ENCODE measurements around the gene LASP1.
A peak's percentile ranks its signal among the peaks of the same experiment; 100 is the strongest.

LASP1 gene

GRCh38 chr17:38871247-38872015, 1.6 kb downstream of the LASP1 start:
- H3K4me1 ChIP-seq (ENCODE audit: control insufficient read depth, insufficient read depth, low read length): peaks cover 59% of the 10 kb centered on the region
- peak overlapping the region; percentile 84 for H3K4me3 ChIP-seq (ENCODE audit: low read length)
- H3K9ac ChIP-seq (ENCODE audit: low read length): peak overlapping the region; percentile 100
- peaks cover 10% of the 10 kb centered on the region for H3K36me3 ChIP-seq (ENCODE audit: control insufficient read depth, insufficient read depth, low read length, severe bottlenecking)
- no peaks in the 10 kb centered on the region for H3K9me3 ChIP-seq (ENCODE audit: control insufficient read depth, low read length)
- H3K27me3 ChIP-seq (replicated peaks; ENCODE audit: control insufficient read depth, insufficient read depth, low read length): no peaks in the 10 kb centered on the region
- DNase-seq (ENCODE audit: low read depth): peak; percentile 81

GRCh38 chr17:38872027-38872511, 2.2 kb downstream of the LASP1 start:
- H3K4me3 ChIP-seq (ENCODE audit: low read length): peak overlapping the region; percentile 84
- H3K36me3 ChIP-seq (ENCODE audit: control insufficient read depth, insufficient read depth, low read length, severe bottlenecking): peaks cover 14% of the 10 kb centered on the region
- peaks cover 61% of the 10 kb centered on the region for H3K4me1 ChIP-seq (ENCODE audit: control insufficient read depth, insufficient read depth, low read length)
- H3K9me3 ChIP-seq (ENCODE audit: control insufficient read depth, low read length): no peaks in the 10 kb centered on the region
- no peaks in the 10 kb centered on the region for H3K27me3 ChIP-seq (replicated peaks; ENCODE audit: control insufficient read depth, insufficient read depth, low read length)
- peak overlapping the region; percentile 100 for H3K9ac ChIP-seq (ENCODE audit: low read length)
- no peak for DNase-seq (ENCODE audit: low read depth)

- Histone ChIP-seq H3K4me1 (ENCODE audit: control insufficient read depth, insufficient read depth, low read length) (peaks cover 66% of the 10 kb centered on the region), H3K36me3 (ENCODE audit: control insufficient read depth, insufficient read depth, low read length, severe bottlenecking) (peaks cover 18% of the 10 kb centered on the region), H3K9ac (ENCODE audit: low read length) (peak overlapping the region; percentile 100), H3K27me3 (replicated peaks; ENCODE audit: control insufficient read depth, insufficient read depth, low read length) (no peaks in the 10 kb centered on the region), H3K4me3 (ENCODE audit: low read length) (peak overlapping the region; percentile 84), H3K9me3 (ENCODE audit: control insufficient read depth, low read length) (no peaks in the 10 kb centered on the region)
- no peak for DNase-seq (ENCODE audit: low read depth)
Observed at GRCh38 chr17:38872671-38873385, 3.0 kb downstream of the LASP1 start.

- H3K4me1 ChIP-seq (ENCODE audit: control insufficient read depth, insufficient read depth, low read length): peaks cover 59% of the 10 kb centered on the region
Observed at GRCh38 chr17:38873640-38874380, 4.0 kb downstream of the LASP1 start.

GRCh38 chr17:38874505-38875400, 4.9 kb downstream of the LASP1 start:
- peak overlapping the region; percentile 100 for H3K9ac ChIP-seq (ENCODE audit: low read length)
- peaks cover 66% of the 10 kb centered on the region for H3K4me1 ChIP-seq (ENCODE audit: control insufficient read depth, insufficient read depth, low read length)
- peaks cover 37% of the 10 kb centered on the region for H3K36me3 ChIP-seq (ENCODE audit: control insufficient read depth, insufficient read depth, low read length, severe bottlenecking)
- no peaks in the 10 kb centered on the region for H3K9me3 ChIP-seq (ENCODE audit: control insufficient read depth, low read length)
- H3K4me3 ChIP-seq (ENCODE audit: low read length): peak overlapping the region; percentile 84
- no peaks in the 10 kb centered on the region for H3K27me3 ChIP-seq (replicated peaks; ENCODE audit: control insufficient read depth, insufficient read depth, low read length)
- DNase-seq (ENCODE audit: low read depth): peak; percentile 69

More at GRCh38 chr17:38873640-38874380, 4.0 kb downstream of the LASP1 start:
- Histone ChIP-seq H3K9ac (ENCODE audit: low read length) (peak overlapping the region; percentile 100), H3K4me3 (ENCODE audit: low read length) (peak overlapping the region; percentile 84), H3K27me3 (replicated peaks; ENCODE audit: control insufficient read depth, insufficient read depth, low read length) (no peaks in the 10 kb centered on the region), H3K36me3 (ENCODE audit: control insufficient read depth, insufficient read depth, low read length, severe bottlenecking) (peaks cover 28% of the 10 kb centered on the region), H3K9me3 (ENCODE audit: control insufficient read depth, low read length) (no peaks in the 10 kb centered on the region)
- no peak for DNase-seq (ENCODE audit: low read depth)

GRCh38 chr17:38875477-38876075, 5.7 kb downstream of the LASP1 start:
- Histone ChIP-seq H3K4me3 (ENCODE audit: low read length) (peak overlapping the region; percentile 84), H3K27me3 (replicated peaks; ENCODE audit: control insufficient read depth, insufficient read depth, low read length) (no peaks in the 10 kb centered on the region), H3K9ac (ENCODE audit: low read length) (peak overlapping the region; percentile 100), H3K9me3 (ENCODE audit: control insufficient read depth, low read length) (no peaks in the 10 kb centered on the region), H3K4me1 (ENCODE audit: control insufficient read depth, insufficient read depth, low read length) (peaks cover 74% of the 10 kb centered on the region), H3K36me3 (ENCODE audit: control insufficient read depth, insufficient read depth, low read length, severe bottlenecking) (peaks cover 39% of the 10 kb centered on the region)
- DNase-seq (ENCODE audit: low read depth): peak; percentile 64

- H3K4me3 ChIP-seq (ENCODE audit: low read length): no peak overlapping the region
- H3K4me1 ChIP-seq (ENCODE audit: control insufficient read depth, insufficient read depth, low read length): peaks cover 83% of the 10 kb centered on the region
- no peak for DNase-seq (ENCODE audit: low read depth)
- peak overlapping the region; percentile 33 for H3K9ac ChIP-seq (ENCODE audit: low read length)
- no peaks in the 10 kb centered on the region for H3K27me3 ChIP-seq (replicated peaks; ENCODE audit: control insufficient read depth, insufficient read depth, low read length)
- H3K36me3 ChIP-seq (ENCODE audit: control insufficient read depth, insufficient read depth, low read length, severe bottlenecking): peaks cover 50% of the 10 kb centered on the region
- H3K9me3 ChIP-seq (ENCODE audit: control insufficient read depth, low read length): no peaks in the 10 kb centered on the region
Observed at GRCh38 chr17:38877130-38877851, 7.4 kb downstream of the LASP1 start.

GRCh38 chr17:38879878-38880665, 10.2 kb downstream of the LASP1 start:
- Histone ChIP-seq H3K4me1 (ENCODE audit: control insufficient read depth, insufficient read depth, low read length) (peaks cover 79% of the 10 kb centered on the region), H3K4me3 (ENCODE audit: low read length) (peak overlapping the region; percentile 61), H3K9me3 (ENCODE audit: control insufficient read depth, low read length) (no peaks in the 10 kb centered on the region), H3K27me3 (replicated peaks; ENCODE audit: control insufficient read depth, insufficient read depth, low read length) (no peaks in the 10 kb centered on the region), H3K9ac (ENCODE audit: low read length) (peak overlapping the region; percentile 59), H3K36me3 (ENCODE audit: control insufficient read depth, insufficient read depth, low read length, severe bottlenecking) (peaks cover 52% of the 10 kb centered on the region)
- DNase-seq (ENCODE audit: low read depth): peak; percentile 82

- H3K27me3 ChIP-seq (replicated peaks; ENCODE audit: control insufficient read depth, insufficient read depth, low read length): no peaks in the 10 kb centered on the region
- H3K4me1 ChIP-seq (ENCODE audit: control insufficient read depth, insufficient read depth, low read length): peaks cover 80% of the 10 kb centered on the region
- H3K9ac ChIP-seq (ENCODE audit: low read length): peak overlapping the region; percentile 59
- peak overlapping the region; percentile 56 for H3K4me3 ChIP-seq (ENCODE audit: low read length)
- DNase-seq (ENCODE audit: low read depth): peak; percentile 73
- H3K9me3 ChIP-seq (ENCODE audit: control insufficient read depth, low read length): no peaks in the 10 kb centered on the region
- peaks cover 62% of the 10 kb centered on the region for H3K36me3 ChIP-seq (ENCODE audit: control insufficient read depth, insufficient read depth, low read length, severe bottlenecking)
Observed at GRCh38 chr17:38881600-38882191, 11.8 kb downstream of the LASP1 start.
